H1 (cell line): ENCODE measurements around the gene CABP1. TPM values are rescaled to one million over a fixed set of nuclear protein-coding genes. Genes with fewer than 3 reads are reported as not detected.

Source experiments
- CTCF ChIA-PET: fragments of 300-600 bp; sonication (Branson Sonifier 250); formaldehyde crosslinking; loops from one replicate; lab custom pipeline; 2021; ENCODE audit not compliant: partially characterized antibody; lab: Charles Lee
- POLR2A ChIA-PET: fragments of 300-600 bp; sonication (Branson Sonifier 250); formaldehyde crosslinking; loops from one replicate; lab custom pipeline; 2021; ENCODE audit warnings: inconsistent platforms; ENCODE audit not compliant: partially characterized antibody; lab: Charles Lee
- DNase-seq, 2 experiments: peaks; one replicate each; pipeline versions ENCODE4 v3.0.0 to v3.0.0-alpha.2; 2010 to 2022; ENCODE audit warnings: low spot score in 2 of 2, low read depth in 1 of 2, mixed read lengths in 1 of 2
- FAIRE-seq: peaks from 2 replicates; lab custom pipeline; 2011; peaks lifted over from hg19 to GRCh38; lab: Jason Lieb, UNC
- H2AFZ ChIP-seq: 2 replicates; pipeline ENCODE4 v1.8.1; 2012; ENCODE audit warnings: low read length, inconsistent platforms
- H2AK5ac ChIP-seq: 2 replicates; pipeline ENCODE4 v1.6.1; 2013; ENCODE audit warnings: low read depth, low read length
- H2BK120ac ChIP-seq: replicated peaks from 2 replicates; pipeline ENCODE3; 2013; ENCODE audit warnings: low read depth, low read length, inconsistent platforms
- H2BK12ac ChIP-seq: 2 replicates; pipeline ENCODE4 v1.6.1; 2013; ENCODE audit warnings: low read depth, low read length
- H2BK15ac ChIP-seq: 2 replicates; pipeline ENCODE4 v1.6.1; 2013; ENCODE audit warnings: low read length
- H2BK20ac ChIP-seq: 2 replicates; pipeline ENCODE4 v1.6.1; 2013; ENCODE audit warnings: low read length
- H2BK5ac ChIP-seq: 2 replicates; pipeline ENCODE4 v1.6.1; 2013; ENCODE audit warnings: low read depth, low read length
- H3K14ac ChIP-seq: 2 replicates; pipeline ENCODE4 v1.6.1; 2013; ENCODE audit warnings: inconsistent platforms; ENCODE audit not compliant: insufficient read length
- H3K18ac ChIP-seq: 2 replicates; pipeline ENCODE4 v1.6.1; 2013; ENCODE audit warnings: low read length; ENCODE audit errors: extremely low read depth
- H3K23ac ChIP-seq: 2 replicates; pipeline ENCODE4 v1.6.1; 2013; ENCODE audit warnings: inconsistent platforms; ENCODE audit not compliant: insufficient read length
- H3K23me2 ChIP-seq: 2 replicates; pipeline ENCODE4 v1.6.1; 2013; ENCODE audit warnings: low read depth, low read length
- H3K27ac ChIP-seq: 2 replicates; pipeline ENCODE4 v1.6.1; 2011; ENCODE audit warnings: low read depth, low read length, inconsistent platforms
- H3K27me3 ChIP-seq, 4 experiments: replicated peaks in 1 of 4; 1 replicate in 1 of 4; 2 replicates in 3 of 4; pipeline versions ENCODE4 v1.6.1 to v1.8.1; 2011 to 2013; ENCODE audit warnings: low read length in 3 of 4, mild to moderate bottlenecking in 3 of 4, inconsistent platforms in 2 of 4, mixed read lengths in 2 of 4, moderate library complexity in 1 of 4; ENCODE audit not compliant: control insufficient read depth in 3 of 4, insufficient read depth in 3 of 4; ENCODE audit errors: extremely low read depth in 1 of 4
- H3K36me3 ChIP-seq, 4 experiments: 2 replicates each; pipeline versions ENCODE4 v1.6.1 to v1.8.1; 2011 to 2013; ENCODE audit warnings: mild to moderate bottlenecking in 4 of 4, low read length in 3 of 4, moderate library complexity in 2 of 4, control low read depth in 1 of 4, inconsistent platforms in 1 of 4; ENCODE audit not compliant: insufficient read depth in 4 of 4, control insufficient read depth in 2 of 4
- H3K4ac ChIP-seq: replicated peaks from 2 replicates; pipeline ENCODE3; 2013; ENCODE audit warnings: low read length, low read depth, mixed read lengths, inconsistent platforms; ENCODE audit not compliant: insufficient read length
- H3K4me1 ChIP-seq, 4 experiments: replicated peaks in 1 of 4; 1 replicate in 1 of 4; 2 replicates in 3 of 4; pipeline versions ENCODE4 v1.6.1 to v1.8.1; 2011 to 2013; ENCODE audit warnings: low read length in 3 of 4, inconsistent platforms in 2 of 4, mixed read lengths in 1 of 4; ENCODE audit not compliant: insufficient read depth in 4 of 4, control insufficient read depth in 3 of 4
- H3K4me2 ChIP-seq, 2 experiments: 2 replicates each; pipeline versions ENCODE4 v1.6.1 to v1.8.1; 2011 to 2013; ENCODE audit warnings: low read depth in 2 of 2, low read length in 2 of 2, control low read depth in 1 of 2, inconsistent platforms in 1 of 2, mild to moderate bottlenecking in 1 of 2; ENCODE audit not compliant: insufficient read depth in 1 of 2
- H3K4me3 ChIP-seq, 4 experiments: fragments of 200-600, 300-600 bp in 1 of 4; sonication (generic), shearing (Covaris generic), sonication (Bioruptor Twin) in 1 of 4; 2 replicates each; pipeline versions ENCODE4 v1.5.1 to v1.8.1; 2011 to 2016; ENCODE audit warnings: low read length in 4 of 4, low read depth in 3 of 4, control low read depth in 2 of 4, inconsistent platforms in 2 of 4, mild to moderate bottlenecking in 2 of 4, mixed read lengths in 1 of 4, moderate library complexity in 1 of 4; ENCODE audit not compliant: insufficient read depth in 2 of 4; ENCODE audit errors: extremely low read depth in 1 of 4
- H3K56ac ChIP-seq: replicated peaks from 2 replicates; pipeline ENCODE3; 2013; ENCODE audit warnings: low read depth, mild to moderate bottlenecking, mixed read lengths, low read length, inconsistent platforms; ENCODE audit not compliant: insufficient read length
- H3K79me1 ChIP-seq: 2 replicates; pipeline ENCODE4 v1.6.1; 2013; ENCODE audit warnings: low read depth, low read length, control low read depth
- H3K79me2 ChIP-seq, 2 experiments: 2 replicates each; pipeline versions ENCODE4 v1.6.1 to v1.8.1; 2012 to 2013; ENCODE audit warnings: low read length in 2 of 2, mild to moderate bottlenecking in 2 of 2, inconsistent platforms in 1 of 2; ENCODE audit not compliant: insufficient read depth in 2 of 2, control insufficient read depth in 1 of 2
- H3K9ac ChIP-seq, 4 experiments: replicated peaks in 1 of 4; 1 replicate in 1 of 4; 2 replicates in 3 of 4; pipeline versions ENCODE4 v1.6.1 to v1.8.1; 2011 to 2013; ENCODE audit warnings: low read depth in 3 of 4, low read length in 3 of 4, control low read depth in 2 of 4, mild to moderate bottlenecking in 2 of 4, moderate library complexity in 2 of 4, inconsistent platforms in 1 of 4; ENCODE audit errors: extremely low read depth in 1 of 4
- H3K9me3 ChIP-seq, 2 experiments: 2 replicates each; pipeline versions ENCODE4 v1.6.1 to v1.8.1; 2012 to 2013; ENCODE audit warnings: mild to moderate bottlenecking in 2 of 2, moderate library complexity in 2 of 2, control low read depth in 1 of 2, inconsistent platforms in 1 of 2, low read depth in 1 of 2, low read length in 1 of 2, mixed read lengths in 1 of 2; ENCODE audit not compliant: insufficient read depth in 2 of 2
- H4K20me1 ChIP-seq, 2 experiments: replicated peaks in 1 of 2; 2 replicates each; pipeline versions ENCODE3 to v1.8.1; 2011 to 2013; ENCODE audit warnings: inconsistent platforms in 2 of 2, low read length in 2 of 2, mild to moderate bottlenecking in 1 of 2; ENCODE audit not compliant: insufficient read depth in 2 of 2, control insufficient read depth in 1 of 2
- H4K5ac ChIP-seq: 2 replicates; pipeline ENCODE4 v1.6.1; 2013; ENCODE audit warnings: low read length, low read depth, mixed read lengths, inconsistent platforms; ENCODE audit not compliant: insufficient read length
- H4K8ac ChIP-seq: 2 replicates; pipeline ENCODE4 v1.8.0; 2013; ENCODE audit warnings: mild to moderate bottlenecking, moderate library complexity, low read length, inconsistent platforms; ENCODE audit not compliant: insufficient read depth; ENCODE audit errors: extremely low read depth
- H4K91ac ChIP-seq: replicated peaks from 2 replicates; pipeline ENCODE3; 2013; ENCODE audit warnings: low read length, mixed read lengths, inconsistent platforms; ENCODE audit not compliant: insufficient read length
- ASH2L ChIP-seq: fragments of 200-600, 300-600 bp; sonication (generic); IDR thresholded peaks from one replicate; pipeline ENCODE4 v1.7.1; 2017; ENCODE audit warnings: low read length
- BRCA1 ChIP-seq: IDR thresholded peaks from 2 replicates; pipeline ENCODE4 v1.6.1; 2012; ENCODE audit warnings: low read depth, low read length, improper control_type of control experiment
- CEBPB ChIP-seq: IDR thresholded peaks from 2 replicates; pipeline ENCODE4 v1.6.1; 2012; ENCODE audit warnings: low read depth, low read length
- EGR1 ChIP-seq: IDR thresholded peaks from 2 replicates; pipeline ENCODE4 v1.6.1; 2011; ENCODE audit warnings: low read depth, low read length, borderline replicate concordance
- EP300 ChIP-seq, 2 experiments: IDR thresholded peaks; 1 replicate in 1 of 2; 2 replicates in 1 of 2; pipeline ENCODE4 v1.6.1; 2011 to 2012; ENCODE audit warnings: low read depth in 2 of 2, low read length in 2 of 2, mild to moderate bottlenecking in 2 of 2, borderline replicate concordance in 1 of 2, inconsistent platforms in 1 of 2, moderate library complexity in 1 of 2
- GTF2F1 ChIP-seq: IDR thresholded peaks from 2 replicates; pipeline ENCODE4 v1.6.1; 2012; ENCODE audit warnings: low read depth, low read length, improper control_type of control experiment, borderline replicate concordance
- JUN ChIP-seq: IDR thresholded peaks from 2 replicates; pipeline ENCODE4 v1.6.1; 2011; ENCODE audit warnings: low read depth, mild to moderate bottlenecking, improper control_type of control experiment, low read length
- KDM1A ChIP-seq: fragments of 200-600, 300-600 bp; sonication (generic); IDR thresholded peaks from 2 replicates; pipeline ENCODE4 v1.7.1; 2016; ENCODE audit warnings: mild to moderate bottlenecking, low read length, borderline replicate concordance
- POLR2A ChIP-seq, 2 experiments: IDR thresholded peaks; 1 replicate in 1 of 2; 2 replicates in 1 of 2; pipeline ENCODE4 v1.6.1; 2011; ENCODE audit warnings: low read depth in 2 of 2, low read length in 2 of 2, mild to moderate bottlenecking in 2 of 2; ENCODE audit errors: control extremely low read depth in 1 of 2
- SIRT6 ChIP-seq: IDR thresholded peaks from one replicate; pipeline ENCODE4 v1.7.1; 2012; ENCODE audit warnings: low read length, inconsistent platforms
- SIX5 ChIP-seq: IDR thresholded peaks from 2 replicates; pipeline ENCODE4 v1.6.1; 2011; ENCODE audit warnings: mild to moderate bottlenecking, low read depth, low read length
- SP1 ChIP-seq: IDR thresholded peaks from 2 replicates; pipeline ENCODE4 v1.6.1; 2011; ENCODE audit warnings: low read depth, low read length
- SP2 ChIP-seq: IDR thresholded peaks from 2 replicates; pipeline ENCODE4 v1.6.1; 2012; ENCODE audit warnings: mild to moderate bottlenecking, low read length, inconsistent platforms
- SRF ChIP-seq: IDR thresholded peaks from 2 replicates; pipeline ENCODE4 v1.6.1; 2011; ENCODE audit warnings: mild to moderate bottlenecking, low read depth, low read length, moderate library complexity
- YY1 ChIP-seq: IDR thresholded peaks from 2 replicates; pipeline ENCODE4 v1.6.1; 2011; ENCODE audit warnings: low read depth, mild to moderate bottlenecking, low read length
- WGBS, 2 experiments: shearing (Covaris generic) in 1 of 2; methylation state at CpG; one replicate each; pipeline versions ENCODE4 v1.1.6 to v1.1.7; 2013 to 2015; ENCODE audit warnings: low lambda C conversion rate in 2 of 2, mixed read lengths in 2 of 2, inconsistent platforms in 1 of 2, low coverage in 1 of 2, missing lambda C conversion rate in 1 of 2; ENCODE audit not compliant: insufficient replicate concordance in 2 of 2, insufficient coverage in 1 of 2, insufficient read length in 1 of 2; ENCODE audit errors: extremely low coverage in 1 of 2, missing lambda C conversion rate in 1 of 2; 5-methylcytosine and 5-hydroxymethylcytosine counted together
- polyA plus RNA-seq, 7 experiments: library from polyadenylated mRNA; depleted of rRNA in 3 of 7; stranded (reverse) in 5 of 7; unstranded in 2 of 7; fragments of >200 nt in 5 of 7; fragments of 200-250 nt in 2 of 7; gene quantifications; 1 replicate in 5 of 7; 2 replicates in 1 of 7; 4 replicates in 1 of 7; pipeline versions ENCODE4 v1.2.1 to v1.2.3, GENCODE V29; 2011 to 2013; ENCODE audit warnings: missing spikeins in 2 of 7, mixed read lengths in 2 of 7
- total RNA-seq: library from RNA; stranded (reverse); fragmentation: NEBNext Ultra II Directional; extraction: Animal tissue kit (Norgen Biotek cat#: 25700); gene quantifications from 2 replicates; pipeline ENCODE4 v1.2.1, GENCODE V29; 2021

Gene CABP1
- total and polyA plus RNA-seq, 2 of the 8 experiments (the other 6 are each of a cell fraction or from before 2014, with no cell fraction given) = 3.9 to 7.4 TPM

- H3K14ac ChIP-seq = no peak overlapping the region
- H2AFZ ChIP-seq = no peak overlapping the region
- FAIRE-seq (no peak), DNase-seq (no peak)
- no peak overlapping the region for H2BK12ac ChIP-seq
- no peak overlapping the region for H3K27ac ChIP-seq
- ChIA-PET POLR2A (interaction anchor here (0.5 to 1.5 kb wide), 4 partner anchors 9 to 121 kb away, joined by 3 to 9 read pairs (median 3); partner anchors contain the start of gene POP5), CTCF (interaction anchor here (0.8 to 1.6 kb wide), 8 partner anchors 8 to 415 kb away, joined by 3 to 10 read pairs (median 4); no protein-coding TSS in a partner anchor)
- H3K79me2 ChIP-seq = no peaks in the 10 kb centered on the region
- H2BK120ac ChIP-seq = no peak overlapping the region
- no peaks in the 10 kb centered on the region for H3K36me3 ChIP-seq
- H2BK5ac ChIP-seq = 0 out of 2 replicates have a peak overlapping the region, but pooled peaks have one; percentile 26
- peaks cover 0 to 5% (median 0%) of the 10 kb centered on the region in 4 experiments; a peak in 1 of 7 replicates for H3K4me1 ChIP-seq
- no peak overlapping the region for H4K5ac ChIP-seq
- no peak overlapping the region for H3K9ac ChIP-seq
- H2AK5ac ChIP-seq = no peak overlapping the region
- no peaks in the 10 kb centered on the region for H4K20me1 ChIP-seq
- no peak overlapping the region for H3K18ac ChIP-seq
- no peak overlapping the region for H3K23ac ChIP-seq
- H3K4me3 ChIP-seq = no peak overlapping the region
- H4K8ac ChIP-seq = peak overlapping the region; percentile 86; the same call in 1 of the 2 replicates
- no peak overlapping the region for H2BK15ac ChIP-seq
- H2BK20ac ChIP-seq = no peak overlapping the region
- no peak overlapping the region for H4K91ac ChIP-seq
- H3K9me3 ChIP-seq = no peaks in the 10 kb centered on the region
- H3K79me1 ChIP-seq = no peaks in the 10 kb centered on the region
- H3K56ac ChIP-seq = no peak overlapping the region
- H3K23me2 ChIP-seq = no peaks in the 10 kb centered on the region; the same call in 1 of the 2 replicates
- no peak overlapping the region for H3K4ac ChIP-seq
- H3K27me3 ChIP-seq = peaks cover 0 to 3% (median 0%) of the 10 kb centered on the region in 4 experiments; a peak in 1 of 7 replicates
- WGBS, 2 experiments = 93% methylated on average over 6 of the region's 6 CpGs; no CpG with 5 or more reads in 1 of the 2 experiments
- no peak overlapping the region for H3K4me2 ChIP-seq
- TF ChIP-seq CEBPB (no peak), GTF2F1 (no peak), KDM1A (no peak), JUN (no peak), SP2 (no peak), POLR2A (IDR thresholded peaks at IDR 0.05; ENCODE audit: control extremely low read depth in 1 of 2, low read depth in 2 of 2, low read length in 2 of 2) (no peak), ASH2L (no peak), YY1 (no peak), SRF (no peak), EGR1 (no peak), SIX5 (no peak), SIRT6 (no peak), SP1 (no peak), EP300 (IDR thresholded peaks at IDR 0.05; ENCODE audit: borderline replicate concordance in 1 of 2, low read depth in 2 of 2, low read length in 2 of 2) (no peak), BRCA1 (no peak)
These were observed 49.6 kb upstream of the CABP1 start for GRCh38 chr12:120590741-120591407.
